Activated CD8-positive, alpha-beta T cell treated with anti-CD3 and anti-CD28 coated beads for 36 hours (primary cell): Measurements from ENCODE around the gene UMAD1. TPM values are rescaled to one million over a fixed set of nuclear protein-coding genes. Genes with fewer than 3 reads are reported as not detected.

ENCODE experiments used
- ATAC-seq: fragments of 200-7000 bp; cut with Tn5 transposase; one replicate; pipeline ENCODE4 v1.10.0; 2021; ENCODE audit warnings: mild to moderate bottlenecking, moderate library complexity
- CTCF ChIA-PET: fragments of 350-600 bp; sonication (Branson Sonifier 250); formaldehyde crosslinking; loops from one replicate; lab custom pipeline; 2021; ENCODE audit warnings: antibody characterized with exemption; lab: Charles Lee
- POLR2A ChIA-PET: fragments of 350-600 bp; sonication (Branson Sonifier 250); formaldehyde crosslinking; loops from one replicate; lab custom pipeline; 2021; ENCODE audit warnings: antibody characterized with exemption; lab: Charles Lee
- DNase-seq: peaks from one replicate; pipeline ENCODE4 v3.0.0-alpha.2; 2020
- H3K27ac Mint-ChIP-seq: one replicate; pipeline ENCODE4 v1.8.0; 2021; ENCODE audit warnings: mild to moderate bottlenecking, mixed read lengths
- H3K27me3 Mint-ChIP-seq: one replicate; pipeline ENCODE4 v1.8.0; 2021; ENCODE audit warnings: mixed read lengths
- H3K36me3 Mint-ChIP-seq: one replicate; pipeline ENCODE4 v1.8.0; 2021; ENCODE audit warnings: low read depth, mixed read lengths
- H3K4me1 Mint-ChIP-seq: one replicate; pipeline ENCODE4 v1.8.0; 2021; ENCODE audit warnings: low read depth, mixed read lengths
- H3K4me3 Mint-ChIP-seq: one replicate; pipeline ENCODE4 v1.8.0; 2021; ENCODE audit warnings: mild to moderate bottlenecking, moderate library complexity, mixed read lengths
- H3K9me3 Mint-ChIP-seq: one replicate; pipeline ENCODE4 v1.8.0; 2021; ENCODE audit warnings: mixed read lengths
- intact Hi-C: fragments of 100-400 bp; cut with micrococcal nuclease; formaldehyde crosslinking; loops from one replicate; pipeline ENCODE4 v1.10.0; 2022
- total RNA-seq, 2 experiments: library from RNA; stranded (reverse); gene quantifications; one replicate each; pipeline ENCODE4 v1.2.3, GENCODE V29; 2021
- TF ChIP-seq, protein P1 (sequence below): fragments of 200-600 bp; IDR thresholded peaks from one replicate; pipeline ENCODE4 v1.8.0; 2022; ENCODE audit warnings: antibody characterized with exemption, mild to moderate bottlenecking

Gene UMAD1
- 10 to 100 TPM; 10.1 to 11.1 TPM for total RNA-seq

DNA sequence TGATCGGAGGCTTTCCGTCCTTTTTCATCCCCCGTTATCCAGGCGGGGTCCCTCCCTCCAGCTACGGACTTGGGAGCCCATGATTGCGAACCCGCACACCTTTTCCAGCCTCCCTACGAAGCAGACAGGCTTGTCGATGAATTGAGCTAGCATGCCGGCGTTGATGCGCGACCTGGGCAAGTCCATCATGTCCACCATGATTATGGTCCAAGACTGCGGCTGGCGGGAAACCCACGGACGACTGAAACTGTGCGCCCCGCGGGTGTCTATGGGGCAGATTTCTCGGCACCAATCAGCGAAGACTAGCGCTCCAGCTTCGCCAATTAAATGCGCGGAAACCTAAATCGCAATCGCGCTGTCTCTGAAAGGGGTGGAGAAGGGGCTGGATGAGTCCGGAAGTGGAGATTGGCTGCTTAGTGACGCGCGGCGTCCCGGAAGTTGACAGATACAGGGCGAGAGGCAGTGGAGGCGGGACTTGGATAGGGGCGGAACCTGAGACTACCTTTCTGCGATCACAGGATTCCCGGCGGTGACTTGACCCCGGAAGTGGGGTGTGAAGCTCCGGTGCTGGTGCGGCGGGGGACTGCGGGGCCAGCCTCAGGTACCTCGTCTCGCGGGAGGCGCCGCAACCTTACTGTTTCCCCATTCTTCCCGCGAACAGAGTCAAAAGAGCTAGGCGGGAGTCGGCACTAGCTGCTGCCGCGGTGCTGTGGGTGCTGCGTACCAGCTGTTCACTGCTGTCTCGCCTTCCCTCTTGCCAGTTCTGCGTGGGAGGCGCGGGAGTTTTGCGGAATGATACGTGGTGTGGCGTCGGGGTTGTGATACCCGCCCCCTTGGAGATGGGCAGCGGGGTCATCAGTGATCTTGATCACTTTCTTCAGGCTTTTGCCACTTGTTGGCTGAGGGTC lies at the start of gene UMAD1:
UMAD1 (plus strand) TSS at position 532 of the 908 bp plus-strand sequence. CDS start 32,620 bp downstream, outside the sequence.
- POLR2A ChIA-PET, result interaction anchor here (0.6 to 2.7 kb wide), 24 partner anchors 12 to 558 kb away, joined by 3 to 11 read pairs (median 4); partner anchors contain the start of gene RPA3
- intact Hi-C loops, result loop anchor here (5.0 to 10.0 kb wide), 2 partner anchors 73 to 354 kb away; partner anchors contain the start of gene MIOS
- ATAC-seq, result peak; percentile 95

DNA sequence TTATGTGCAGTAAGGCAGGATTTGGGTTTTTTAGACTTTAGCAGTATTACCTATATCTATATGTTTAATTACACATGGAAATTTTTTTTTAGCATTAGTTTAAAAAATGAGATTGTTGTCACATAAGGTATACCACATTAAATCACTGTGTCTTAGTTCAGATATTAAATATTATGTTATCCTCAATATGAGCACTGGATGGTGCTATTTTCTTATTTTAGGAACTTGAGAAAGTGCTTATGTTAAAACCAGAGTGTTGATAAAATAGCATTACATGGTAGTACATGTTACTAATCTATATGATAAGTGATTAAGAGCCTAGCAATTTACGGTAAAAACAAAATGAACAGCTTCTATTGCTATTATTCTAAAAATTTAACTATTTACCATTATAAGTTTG lies 45.1 kb upstream of the UMAD1 start:
- no peak overlapping the region for H3K27ac Mint-ChIP-seq
- POLR2A ChIA-PET, result no interaction called here
- TF ChIP-seq, protein P1, sequence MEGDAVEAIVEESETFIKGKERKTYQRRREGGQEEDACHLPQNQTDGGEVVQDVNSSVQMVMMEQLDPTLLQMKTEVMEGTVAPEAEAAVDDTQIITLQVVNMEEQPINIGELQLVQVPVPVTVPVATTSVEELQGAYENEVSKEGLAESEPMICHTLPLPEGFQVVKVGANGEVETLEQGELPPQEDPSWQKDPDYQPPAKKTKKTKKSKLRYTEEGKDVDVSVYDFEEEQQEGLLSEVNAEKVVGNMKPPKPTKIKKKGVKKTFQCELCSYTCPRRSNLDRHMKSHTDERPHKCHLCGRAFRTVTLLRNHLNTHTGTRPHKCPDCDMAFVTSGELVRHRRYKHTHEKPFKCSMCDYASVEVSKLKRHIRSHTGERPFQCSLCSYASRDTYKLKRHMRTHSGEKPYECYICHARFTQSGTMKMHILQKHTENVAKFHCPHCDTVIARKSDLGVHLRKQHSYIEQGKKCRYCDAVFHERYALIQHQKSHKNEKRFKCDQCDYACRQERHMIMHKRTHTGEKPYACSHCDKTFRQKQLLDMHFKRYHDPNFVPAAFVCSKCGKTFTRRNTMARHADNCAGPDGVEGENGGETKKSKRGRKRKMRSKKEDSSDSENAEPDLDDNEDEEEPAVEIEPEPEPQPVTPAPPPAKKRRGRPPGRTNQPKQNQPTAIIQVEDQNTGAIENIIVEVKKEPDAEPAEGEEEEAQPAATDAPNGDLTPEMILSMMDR, result no peak
- peaks cover 38% of the 10 kb centered on the region for H3K36me3 Mint-ChIP-seq
- no peak overlapping the region for H3K4me3 Mint-ChIP-seq
- CTCF ChIA-PET, result interaction anchor here (0.7 to 2.3 kb wide), 11 partner anchors 9 to 701 kb away, joined by 3 to 12 read pairs (median 3); no protein-coding TSS in a partner anchor
- H3K9me3 Mint-ChIP-seq, result no peaks in the 10 kb centered on the region
- DNase-seq (no peak), ATAC-seq (no peak)
- peaks cover 3% of the 10 kb centered on the region for H3K4me1 Mint-ChIP-seq
- H3K27me3 Mint-ChIP-seq, result no peaks in the 10 kb centered on the region
- intact Hi-C loops, result no loop called here

More for the DNA sequence above, at the start of gene UMAD1:
- no peaks in the 10 kb centered on the region for H3K9me3 Mint-ChIP-seq
- peaks cover 37% of the 10 kb centered on the region for H3K4me1 Mint-ChIP-seq
- no peaks in the 10 kb centered on the region for H3K27me3 Mint-ChIP-seq
- peak within 1 kb of the TSS; percentile 99 for H3K27ac Mint-ChIP-seq
- TF ChIP-seq, protein P1, result no peak
- DNase-seq, result peak; percentile 99
- peaks cover 46% of the 10 kb centered on the region for H3K36me3 Mint-ChIP-seq
- peak within 1 kb of the TSS; percentile 89 for H3K4me3 Mint-ChIP-seq
- CTCF ChIA-PET, result interaction anchor here (1.2 to 2.0 kb wide), 4 partner anchors 41 to 491 kb away, joined by 3 to 12 read pairs (median 3); no protein-coding TSS in a partner anchor

DNA sequence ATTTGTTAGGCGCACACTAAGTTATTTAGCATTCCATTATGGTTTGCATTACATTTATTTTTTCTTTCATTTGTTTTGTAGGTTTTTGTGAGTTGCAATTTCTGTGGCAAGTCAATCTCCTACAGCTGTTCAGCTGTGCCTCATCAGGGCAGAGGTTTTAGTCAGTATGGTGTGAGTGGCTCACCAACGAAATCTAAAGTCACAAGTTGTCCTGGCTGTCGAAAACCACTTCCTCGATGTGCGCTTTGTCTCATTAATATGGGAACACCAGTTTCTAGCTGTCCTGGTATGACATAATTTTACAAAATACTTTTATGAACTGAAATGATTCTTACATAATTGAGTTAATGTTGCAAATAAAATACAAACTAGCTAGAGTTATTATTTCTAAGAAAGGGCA lies 44.4 kb upstream of the UMAD1 start:
- no peaks in the 10 kb centered on the region for H3K9me3 Mint-ChIP-seq
- CTCF ChIA-PET, result interaction anchor here (0.6 to 2.3 kb wide), 9 partner anchors 11 to 700 kb away, joined by 3 to 12 read pairs (median 3); no protein-coding TSS in a partner anchor
- POLR2A ChIA-PET, result no interaction called here
- TF ChIP-seq, protein P1, result no peak
- ATAC-seq (no peak), DNase-seq (no peak)
- intact Hi-C loops, result no loop called here
- no peaks in the 10 kb centered on the region for H3K27me3 Mint-ChIP-seq
- no peak overlapping the region for H3K4me3 Mint-ChIP-seq
- peaks cover 3% of the 10 kb centered on the region for H3K4me1 Mint-ChIP-seq
- no peak overlapping the region for H3K27ac Mint-ChIP-seq
- H3K36me3 Mint-ChIP-seq, result peaks cover 40% of the 10 kb centered on the region

DNA sequence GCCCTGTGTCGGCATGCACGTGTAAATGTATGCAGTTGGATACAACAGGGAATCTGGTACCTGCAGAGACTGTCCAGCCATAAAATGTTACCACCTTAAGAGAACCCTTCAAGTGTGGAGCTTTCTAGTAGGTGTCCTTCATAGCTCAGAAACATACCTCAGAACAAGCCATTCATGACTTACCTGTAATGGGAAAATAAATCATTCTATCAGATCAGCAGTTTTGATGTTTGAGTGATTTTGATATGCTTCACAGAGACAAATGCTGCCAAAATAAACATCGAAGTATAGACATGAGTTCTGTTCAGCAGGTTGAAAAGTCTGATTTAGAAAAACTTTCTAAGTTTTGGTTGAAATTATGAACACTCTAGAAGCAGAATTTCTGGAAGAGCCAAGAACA lies 33.5 kb upstream of the UMAD1 start:
- ATAC-seq (no peak), DNase-seq (no peak)
- Mint-ChIP-seq H3K4me1 (peaks cover 6% of the 10 kb centered on the region), H3K36me3 (peaks cover 16% of the 10 kb centered on the region), H3K9me3 (peaks cover 2% of the 10 kb centered on the region), H3K27me3 (no peaks in the 10 kb centered on the region), H3K27ac (no peak overlapping the region), H3K4me3 (no peak overlapping the region)
- ChIA-PET CTCF (no interaction called here), POLR2A (no interaction called here)
- TF ChIP-seq, protein P1, result no peak
- intact Hi-C loops, result no loop called here

DNA sequence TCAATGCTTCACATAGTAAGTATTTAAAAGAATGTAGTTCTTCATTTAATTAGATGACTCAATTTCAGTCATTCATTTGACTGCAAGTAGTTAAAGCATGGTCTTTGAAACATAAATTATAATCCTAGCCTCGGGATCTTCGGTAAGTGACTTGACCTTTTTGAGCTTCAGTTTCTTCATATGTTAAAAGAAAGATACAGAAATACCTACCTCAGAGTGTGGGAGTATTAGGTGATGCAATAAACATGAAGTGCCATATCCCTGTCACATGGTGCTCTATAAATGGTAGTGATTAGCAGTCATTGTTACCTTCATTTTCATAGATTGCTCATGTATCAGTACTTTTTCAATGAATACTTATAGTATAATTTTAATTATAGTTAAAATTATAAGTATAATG lies 31.2 kb upstream of the UMAD1 start:
- ChIA-PET CTCF (no interaction called here), POLR2A (no interaction called here)
- TF ChIP-seq, protein P1, result no peak
- H3K27me3 Mint-ChIP-seq, result no peaks in the 10 kb centered on the region
- no peak for ATAC-seq
- intact Hi-C loops, result no loop called here
- H3K36me3 Mint-ChIP-seq, result peaks cover 14% of the 10 kb centered on the region
- H3K4me1 Mint-ChIP-seq, result peaks cover 9% of the 10 kb centered on the region
- DNase-seq, result no peak
- no peaks in the 10 kb centered on the region for H3K9me3 Mint-ChIP-seq
- H3K4me3 Mint-ChIP-seq, result no peak overlapping the region
- H3K27ac Mint-ChIP-seq, result no peak overlapping the region
